Peyer's patch (tissue), 4 donors: ENCODE data around the gene EPS8. TPM values are rescaled to one million over a fixed set of nuclear protein-coding genes. Genes with fewer than 3 reads are reported as not detected.

ENCODE experiments used
- DNase-seq, 3 donors: peaks; one replicate each; pipeline ENCODE4 v3.0.0-alpha.2; 2017 to 2019
- H3K27ac ChIP-seq, 4 donors: fragments of 200-600 bp; sonication (generic); one replicate each; pipeline ENCODE4 v1.5.1; 2016 to 2019
- H3K27me3 ChIP-seq, 2 donors: fragments of 200-600 bp; sonication (generic); one replicate each; pipeline ENCODE4 v1.5.1; 2019
- H3K36me3 ChIP-seq, 3 donors: fragments of 200-600 bp; sonication (generic); one replicate each; pipeline ENCODE4 v1.5.1; 2016 to 2019
- H3K4me1 ChIP-seq, 4 donors: fragments of 200-600 bp; sonication (generic); one replicate each; pipeline ENCODE4 v1.5.1; 2016 to 2019
- H3K4me3 ChIP-seq, 4 donors: fragments of 200-600 bp; sonication (generic); 1 replicate in 3 of 4; 2 replicates in 1 of 4; pipeline ENCODE4 v1.5.1; 2016 to 2019; ENCODE audit warnings: mild to moderate bottlenecking in 1 of 4
- H3K9me3 ChIP-seq, 4 donors: fragments of 200-600 bp; sonication (generic); one replicate each; pipeline ENCODE4 v1.5.1; 2016 to 2019; ENCODE audit warnings: mild to moderate bottlenecking in 1 of 4
- POLR2A ChIP-seq, 2 donors: fragments of 450-650 bp; IDR thresholded peaks; one replicate each; pipeline ENCODE4 v1.5.1; 2017; ENCODE audit warnings: antibody characterized with exemption in 2 of 2, mild to moderate bottlenecking in 2 of 2, moderate library complexity in 2 of 2
- total RNA-seq, 4 donors: library from RNA; depleted of rRNA; stranded (reverse); fragments of >200 nt; gene quantifications; one replicate each; pipeline ENCODE4 v1.1.0, GENCODE V29; 2016
- TF ChIP-seq, protein P1 (sequence below), 6 experiments: fragments of 450-650 bp in 4 of 6; fragments of 200-600 bp in 2 of 6; sonication (generic) in 1 of 6; IDR thresholded peaks; one replicate each; pipeline ENCODE4 v1.5.1; 2017 to 2019; ENCODE audit warnings: antibody characterized with exemption in 6 of 6, mild to moderate bottlenecking in 3 of 6, moderate library complexity in 1 of 6

Gene EPS8
- total RNA-seq, 4 donors from 2014 or later, result 57.8 to 168 (median 129) TPM

DNA sequence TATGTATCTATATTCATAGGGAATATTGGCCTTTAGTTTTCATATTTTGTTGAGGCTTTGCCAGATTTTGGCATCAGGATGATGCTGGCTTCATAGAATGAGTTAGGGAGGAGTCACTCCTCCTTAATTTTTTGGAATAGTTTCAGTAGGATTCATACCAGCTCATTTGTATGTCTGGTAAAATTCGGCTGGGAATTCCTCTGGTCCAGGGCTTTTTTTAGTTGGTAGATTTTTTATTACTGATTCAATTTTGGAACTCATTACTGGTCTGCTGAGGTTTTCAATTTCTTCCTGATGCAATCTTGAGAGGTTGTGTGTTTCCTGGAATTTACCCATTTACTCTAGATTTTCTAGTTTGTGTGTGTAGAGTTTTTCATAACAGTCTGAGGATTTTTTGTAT is 175.2 kb downstream of the EPS8 start:
- TF ChIP-seq, protein P1, sequence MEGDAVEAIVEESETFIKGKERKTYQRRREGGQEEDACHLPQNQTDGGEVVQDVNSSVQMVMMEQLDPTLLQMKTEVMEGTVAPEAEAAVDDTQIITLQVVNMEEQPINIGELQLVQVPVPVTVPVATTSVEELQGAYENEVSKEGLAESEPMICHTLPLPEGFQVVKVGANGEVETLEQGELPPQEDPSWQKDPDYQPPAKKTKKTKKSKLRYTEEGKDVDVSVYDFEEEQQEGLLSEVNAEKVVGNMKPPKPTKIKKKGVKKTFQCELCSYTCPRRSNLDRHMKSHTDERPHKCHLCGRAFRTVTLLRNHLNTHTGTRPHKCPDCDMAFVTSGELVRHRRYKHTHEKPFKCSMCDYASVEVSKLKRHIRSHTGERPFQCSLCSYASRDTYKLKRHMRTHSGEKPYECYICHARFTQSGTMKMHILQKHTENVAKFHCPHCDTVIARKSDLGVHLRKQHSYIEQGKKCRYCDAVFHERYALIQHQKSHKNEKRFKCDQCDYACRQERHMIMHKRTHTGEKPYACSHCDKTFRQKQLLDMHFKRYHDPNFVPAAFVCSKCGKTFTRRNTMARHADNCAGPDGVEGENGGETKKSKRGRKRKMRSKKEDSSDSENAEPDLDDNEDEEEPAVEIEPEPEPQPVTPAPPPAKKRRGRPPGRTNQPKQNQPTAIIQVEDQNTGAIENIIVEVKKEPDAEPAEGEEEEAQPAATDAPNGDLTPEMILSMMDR (IDR thresholded peaks at IDR 0.05), result no peak
- TF ChIP-seq POLR2A (IDR thresholded peaks at IDR 0.05), result no peak

DNA sequence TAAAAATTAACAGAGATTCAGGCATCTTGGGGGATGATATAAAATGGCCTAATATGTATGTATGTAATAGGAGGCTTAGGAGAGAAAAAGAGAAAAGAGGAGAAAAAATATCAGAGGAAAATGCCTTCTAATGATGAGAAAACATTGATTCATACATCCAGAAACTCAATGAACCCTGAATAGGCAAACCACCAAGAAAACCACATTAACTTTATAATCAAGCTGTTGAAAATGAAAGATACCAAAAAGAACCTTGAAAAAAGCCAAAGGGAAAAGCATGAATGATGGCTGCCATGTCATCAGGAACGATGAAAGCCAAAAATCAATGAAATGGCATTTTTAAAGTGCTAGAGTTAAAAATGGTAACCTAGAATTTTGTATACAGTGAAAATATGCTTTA is 180.2 kb downstream of the EPS8 start:
- TF ChIP-seq, protein P1 (IDR thresholded peaks at IDR 0.05), result no peak
- no peak for TF ChIP-seq POLR2A (IDR thresholded peaks at IDR 0.05)
- no peaks in the 10 kb centered on the region for H3K4me1 ChIP-seq
- no peaks in the 10 kb centered on the region for H3K27me3 ChIP-seq
- H3K4me3 ChIP-seq, result no peak overlapping the region
- no peak for DNase-seq
- no peaks in the 10 kb centered on the region for H3K36me3 ChIP-seq
- no peaks in the 10 kb centered on the region for H3K9me3 ChIP-seq
- no peak overlapping the region for H3K27ac ChIP-seq

More for the DNA sequence above, 175.2 kb downstream of the EPS8 start:
- Histone ChIP-seq H3K36me3 (peaks cover 0 to 6% (median 0%) of the 10 kb centered on the region in 3 donors), H3K27ac (no peak overlapping the region), H3K4me3 (no peak overlapping the region), H3K9me3 (no peaks in the 10 kb centered on the region), H3K27me3 (no peaks in the 10 kb centered on the region), H3K4me1 (no peaks in the 10 kb centered on the region)
- no peak for DNase-seq

DNA sequence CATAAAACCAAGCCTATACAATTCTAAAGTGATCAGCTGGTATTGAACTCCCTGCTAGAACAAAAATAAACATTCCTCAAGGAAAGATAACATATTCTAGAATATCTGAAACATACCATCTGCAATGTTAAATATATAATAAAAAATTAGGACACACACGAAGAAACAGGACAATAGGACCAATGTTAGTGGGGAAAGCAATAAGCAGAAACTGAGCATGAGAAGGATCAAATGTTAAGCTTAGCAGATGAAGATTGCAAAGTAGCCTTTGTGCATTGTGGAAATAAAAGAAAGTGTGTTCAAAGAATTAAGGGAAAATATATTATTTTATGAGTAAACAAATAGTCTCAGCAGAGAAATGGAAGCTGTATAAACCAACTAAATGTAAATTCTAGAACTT is 180.8 kb downstream of the EPS8 start:
- Histone ChIP-seq H3K9me3 (no peaks in the 10 kb centered on the region), H3K27ac (no peak overlapping the region), H3K27me3 (no peaks in the 10 kb centered on the region), H3K4me1 (no peaks in the 10 kb centered on the region), H3K4me3 (no peak overlapping the region), H3K36me3 (no peaks in the 10 kb centered on the region)
- TF ChIP-seq, protein P1 (IDR thresholded peaks at IDR 0.05), result no peak
- no peak for TF ChIP-seq POLR2A (IDR thresholded peaks at IDR 0.05)
- DNase-seq, result no peak

DNA sequence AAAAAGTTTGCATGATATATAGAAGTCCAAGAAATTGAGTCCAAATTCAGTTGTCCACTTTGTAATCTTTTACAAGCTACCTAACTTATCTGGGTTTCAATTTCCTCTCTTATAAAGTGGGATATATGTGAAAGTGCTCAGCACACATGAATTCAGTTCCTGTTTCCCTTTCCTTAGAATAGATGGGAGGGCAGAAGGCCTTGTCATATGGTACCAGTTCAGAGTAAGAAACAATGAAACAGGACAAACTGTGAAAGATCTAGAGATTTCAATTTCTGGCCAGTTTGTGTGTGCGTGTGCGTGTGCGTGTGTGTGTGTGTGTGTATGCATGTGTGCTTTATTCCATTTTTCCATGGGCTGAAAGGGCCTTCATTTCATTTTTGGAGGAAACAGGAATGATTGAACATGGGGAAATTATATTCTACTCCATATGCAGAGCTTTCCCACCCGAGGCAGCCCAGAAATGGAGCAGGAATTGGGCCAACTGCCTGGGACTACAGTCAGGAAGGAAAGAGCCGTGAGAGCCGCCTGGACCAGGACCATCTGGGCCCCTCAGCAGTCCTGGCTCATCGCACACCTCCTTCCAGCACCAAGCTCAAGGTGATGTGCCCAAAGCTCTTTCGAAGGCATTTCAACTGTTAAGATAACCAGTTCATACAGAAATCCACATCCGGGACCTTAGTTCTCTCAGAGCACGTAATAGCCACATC is 183.2 kb downstream of the EPS8 start:
- H3K4me1 ChIP-seq, result no peaks in the 10 kb centered on the region
- no peaks in the 10 kb centered on the region for H3K27me3 ChIP-seq
- H3K36me3 ChIP-seq, result no peaks in the 10 kb centered on the region
- H3K9me3 ChIP-seq, result no peaks in the 10 kb centered on the region
- H3K27ac ChIP-seq, result no peak overlapping the region
- no peak for TF ChIP-seq POLR2A (IDR thresholded peaks at IDR 0.05)
- TF ChIP-seq, protein P1 (IDR thresholded peaks at IDR 0.05), result no peak
- H3K4me3 ChIP-seq, result no peak overlapping the region
- DNase-seq, result no peak

DNA sequence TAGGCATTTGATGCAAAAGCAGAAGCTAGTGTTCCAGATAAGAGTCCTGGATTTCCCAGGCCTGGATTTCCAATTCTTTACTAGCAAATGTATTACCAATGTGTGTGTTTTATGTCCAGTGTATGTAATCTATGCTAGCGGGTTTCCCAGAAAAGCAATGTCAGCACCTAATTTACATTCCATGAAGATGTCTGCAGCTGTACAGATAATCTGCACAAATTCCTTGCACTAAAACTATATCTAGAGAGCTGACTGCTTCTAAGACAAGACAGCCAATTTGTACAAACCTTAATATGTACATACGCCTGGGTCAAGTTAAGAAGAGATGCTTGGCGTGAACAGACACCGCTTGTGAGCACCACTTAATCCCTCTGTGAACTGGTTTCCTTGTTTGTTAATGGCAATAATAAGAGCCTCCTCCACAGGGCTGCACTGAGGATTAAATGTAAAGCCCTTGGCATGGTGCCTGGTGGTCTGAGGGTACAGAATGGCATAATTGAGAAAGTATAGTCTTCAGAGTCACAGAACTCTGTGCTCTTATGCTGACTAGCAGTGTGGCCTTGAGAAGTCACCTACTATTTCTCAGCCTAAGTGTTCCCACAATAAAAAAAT is 185.6 kb downstream of the EPS8 start:
- Histone ChIP-seq H3K27me3 (no peaks in the 10 kb centered on the region), H3K36me3 (no peaks in the 10 kb centered on the region), H3K4me1 (peaks cover 0 to 11% (median 0%) of the 10 kb centered on the region in 4 donors), H3K9me3 (no peaks in the 10 kb centered on the region), H3K4me3 (no peak overlapping the region), H3K27ac (no peak overlapping the region)
- no peak for TF ChIP-seq POLR2A (IDR thresholded peaks at IDR 0.05)
- TF ChIP-seq, protein P1 (IDR thresholded peaks at IDR 0.05), result no peak
- DNase-seq, result no peak
